Airway epithelial cell (primary cell): ENCODE data around the gene GRID1. TPM values are rescaled to one million over a fixed set of nuclear protein-coding genes. Genes with fewer than 3 reads are reported as not detected.

Experiments
- total RNA-seq: library from RNA; depleted of rRNA; stranded (reverse); fragments of >200 nt; gene quantifications from 2 replicates; pipeline ENCODE4 v1.2.3, GENCODE V29; 2015

Gene GRID1
- not detected in 2 replicates for total RNA-seq

GRCh38 chr10:86366033-86366901 is at the start of gene GRID1:
GRID1 (minus strand) TSS chr10:86366795.

Other genes starting within 250 kb of the GRID1 start
- 18.1 and 24.8 TPM in 2 replicates for gene WAPL, start 155.0 kb upstream of the GRID1 start, total RNA-seq